Neural progenitor cell (in vitro differentiated cells): ENCODE data around the gene SH3GL1.

Source experiments
- CTCF ChIP-seq: fragments of 200-600 bp; sonication (generic); IDR thresholded peaks from 2 replicates; pipeline ENCODE4 v1.5.1; 2017; ENCODE audit warnings: antibody characterized with exemption, mild to moderate bottlenecking
- EZH2 ChIP-seq: fragments of 200-600 bp; sonication (generic); IDR thresholded peaks from 2 replicates; pipeline ENCODE4 v1.6.1; 2017; ENCODE audit warnings: antibody characterized with exemption, mild to moderate bottlenecking, moderate library complexity

- no peak for TF ChIP-seq CTCF
- TF ChIP-seq EZH2: no peak
Observed at GRCh38 chr19:4343370-4344307, 56.7 kb downstream of the SH3GL1 start, which contains the start of gene MPND.
